HEK293 (cell line): Measurements from ENCODE around the gene PLS1.

Experiments
- CTCF ChIP-seq: fragments of 450-650 bp; formaldehyde crosslinking; IDR thresholded peaks from 2 replicates; pipeline ENCODE4 v1.5.1; 2016; ENCODE audit warnings: missing biosample characterization, missing genetic modification characterization
- KLF8 ChIP-seq: fragments of 450-650 bp; formaldehyde crosslinking; IDR thresholded peaks from 2 replicates; pipeline ENCODE4 v1.5.1; 2016; ENCODE audit warnings: missing biosample characterization, missing genetic modification characterization
- SETDB1 ChIP-seq: IDR thresholded peaks from one replicate; pipeline ENCODE4 v1.6.1; 2017; ENCODE audit warnings: mild to moderate bottlenecking, low read length, moderate library complexity, mixed read lengths; ENCODE audit not compliant: insufficient read length
- ZNF223 ChIP-seq: fragments of 450-650 bp; formaldehyde crosslinking; IDR thresholded peaks from 2 replicates; pipeline ENCODE4 v1.5.1; 2016; ENCODE audit warnings: missing biosample characterization, missing genetic modification characterization
- ZNF274 ChIP-seq, 2 experiments: fragments of 200-500 bp in 1 of 2; fragments of 450-650 bp in 1 of 2; sonication (Bioruptor generic) in 1 of 2; formaldehyde crosslinking in 1 of 2; IDR thresholded peaks; 2 replicates each; pipeline versions ENCODE4 v1.5.1 to v1.6.1; 2014 to 2016; ENCODE audit warnings: borderline replicate concordance in 1 of 2, inconsistent platforms in 1 of 2, low read length in 1 of 2, missing biosample characterization in 1 of 2, missing genetic modification characterization in 1 of 2
- ZNF404 ChIP-seq: fragments of 450-650 bp; formaldehyde crosslinking; IDR thresholded peaks from 2 replicates; pipeline ENCODE4 v1.5.1; 2017; ENCODE audit warnings: missing biosample characterization, missing genetic modification characterization
- ZNF48 ChIP-seq: fragments of 450-650 bp; formaldehyde crosslinking; IDR thresholded peaks from 2 replicates; pipeline ENCODE4 v1.5.1; 2016; ENCODE audit warnings: missing biosample characterization, missing genetic modification characterization
- ZNF544 ChIP-seq: fragments of 450-650 bp; formaldehyde crosslinking; IDR thresholded peaks from 2 replicates; pipeline ENCODE4 v1.5.0; 2017; ENCODE audit warnings: missing biosample characterization, missing genetic modification characterization
- ZNF548 ChIP-seq: fragments of 450-650 bp; formaldehyde crosslinking; IDR thresholded peaks from 2 replicates; pipeline ENCODE4 v1.5.1; 2016; ENCODE audit warnings: missing biosample characterization, missing genetic modification characterization
- ZNF610 ChIP-seq: fragments of 450-650 bp; formaldehyde crosslinking; IDR thresholded peaks from 2 replicates; pipeline ENCODE4 v1.5.1; 2016; ENCODE audit warnings: missing biosample characterization, missing genetic modification characterization, borderline replicate concordance
- ZNF670 ChIP-seq: fragments of 450-650 bp; formaldehyde crosslinking; IDR thresholded peaks from 2 replicates; pipeline ENCODE4 v1.5.1; 2016; ENCODE audit warnings: missing biosample characterization, missing genetic modification characterization, low read depth

GRCh38 chr3:142638291-142638690 is 42.1 kb downstream of the PLS1 start:
- no peak for TF ChIP-seq ZNF670 (tag by site-specific recombination)
- no peak for TF ChIP-seq CTCF (tag by site-specific recombination)
- no peak for TF ChIP-seq SETDB1
- no peak for TF ChIP-seq ZNF548
- TF ChIP-seq ZNF48 (tag by site-specific recombination) = no peak
- no peak for TF ChIP-seq ZNF274 (IDR thresholded peaks at IDR 0.05; ENCODE audit: low read length)
- TF ChIP-seq ZNF274 (tag by site-specific recombination; IDR thresholded peaks at IDR 0.05; ENCODE audit: borderline replicate concordance) = no peak
- no peak for TF ChIP-seq ZNF610
- no peak for TF ChIP-seq ZNF544 (tag by site-specific recombination)
- no peak for TF ChIP-seq ZNF223 (tag by site-specific recombination)
- TF ChIP-seq ZNF404 (tag by site-specific recombination) = no peak
- no peak for TF ChIP-seq KLF8
